Activated CD4-positive, alpha-beta T cell treated with anti-CD3 and anti-CD28 coated beads, Interleukin-10, Interleukin-2, amounts not matched to agents 100 ng/mL and 50 ng/mL, durations not matched to agents 16 hours and 8 hours (primary cell): ENCODE results near the gene IL13.
A peak's percentile ranks its signal among the peaks of the same experiment; 100 is the strongest.

Experiments used
- DNase-seq: peaks from one replicate; pipeline ENCODE4 v3.0.0-alpha.2; 2020

Gene IL13

DNA sequence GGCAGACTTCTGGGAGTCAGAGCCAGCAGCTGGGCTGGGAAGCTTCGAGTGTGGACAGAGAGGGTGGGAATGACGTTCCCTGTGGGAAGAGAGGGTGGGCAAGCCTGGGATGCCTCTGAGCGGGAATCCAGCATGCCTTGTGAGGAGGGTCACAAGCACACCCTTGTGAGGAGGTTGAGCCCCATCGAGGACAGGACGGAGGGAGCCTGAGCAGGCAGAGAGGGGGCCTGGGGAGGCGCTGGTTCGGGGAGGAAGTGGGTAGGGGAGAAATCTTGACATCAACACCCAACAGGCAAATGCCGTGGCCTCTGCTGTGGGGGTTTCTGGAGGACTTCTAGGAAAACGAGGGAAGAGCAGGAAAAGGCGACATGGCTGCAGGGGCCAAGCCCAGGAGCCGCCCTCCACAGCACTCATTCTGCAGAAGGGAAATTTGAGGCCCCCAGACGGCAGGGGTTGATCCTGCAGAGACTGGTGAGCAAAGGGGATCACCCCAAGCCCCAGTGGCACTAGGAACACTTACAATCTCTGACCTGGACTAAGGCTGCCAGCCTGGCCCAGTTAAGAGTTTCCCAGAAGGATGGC lies 1.1 kb upstream of the IL13 start:
- DNase-seq = no peak

DNA sequence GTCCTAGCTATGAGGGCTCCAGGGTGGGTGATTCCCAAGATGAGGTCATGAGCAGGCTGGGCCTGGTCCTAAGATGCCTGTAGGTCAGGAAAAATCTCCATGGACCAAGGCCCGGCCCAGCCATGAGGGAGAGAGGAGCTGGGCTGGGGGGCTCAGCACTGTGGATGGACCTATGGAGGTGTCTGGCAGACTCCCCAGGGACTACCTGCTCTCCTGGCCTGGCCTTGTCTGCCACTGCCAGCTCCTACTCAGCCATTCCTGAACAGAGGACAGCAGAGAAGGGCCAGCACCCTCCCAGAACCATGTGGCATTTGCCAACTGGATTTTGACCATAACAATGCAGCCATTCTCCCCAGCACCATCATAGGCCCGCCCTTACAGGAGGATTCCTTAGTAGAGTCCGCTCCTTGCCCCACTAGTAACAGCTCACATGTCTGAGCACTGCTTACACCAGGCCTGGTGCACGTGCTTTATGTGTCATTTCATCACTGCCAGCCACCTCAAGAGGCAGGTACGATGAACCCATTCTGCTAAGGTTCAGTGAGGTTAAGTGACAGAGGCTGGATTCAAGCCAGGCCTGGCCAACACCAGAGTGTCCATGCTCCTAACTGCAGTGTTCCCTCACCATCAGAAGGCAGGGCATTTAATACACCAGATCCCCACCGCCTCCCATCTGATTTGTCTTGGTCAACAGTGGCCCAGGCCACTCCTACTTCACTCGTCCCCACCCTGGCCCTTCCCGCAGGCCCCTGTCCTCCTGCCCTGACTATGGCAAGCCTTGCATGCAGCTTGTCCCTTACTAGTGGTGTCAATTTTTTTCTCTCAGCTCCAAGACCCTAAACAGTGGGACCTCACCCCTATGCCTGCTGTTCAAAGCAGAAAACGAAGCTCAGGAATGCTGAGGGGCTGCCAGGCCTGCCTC lies 669 bp downstream of the IL13 start:
- DNase-seq = peak; percentile 29

DNA sequence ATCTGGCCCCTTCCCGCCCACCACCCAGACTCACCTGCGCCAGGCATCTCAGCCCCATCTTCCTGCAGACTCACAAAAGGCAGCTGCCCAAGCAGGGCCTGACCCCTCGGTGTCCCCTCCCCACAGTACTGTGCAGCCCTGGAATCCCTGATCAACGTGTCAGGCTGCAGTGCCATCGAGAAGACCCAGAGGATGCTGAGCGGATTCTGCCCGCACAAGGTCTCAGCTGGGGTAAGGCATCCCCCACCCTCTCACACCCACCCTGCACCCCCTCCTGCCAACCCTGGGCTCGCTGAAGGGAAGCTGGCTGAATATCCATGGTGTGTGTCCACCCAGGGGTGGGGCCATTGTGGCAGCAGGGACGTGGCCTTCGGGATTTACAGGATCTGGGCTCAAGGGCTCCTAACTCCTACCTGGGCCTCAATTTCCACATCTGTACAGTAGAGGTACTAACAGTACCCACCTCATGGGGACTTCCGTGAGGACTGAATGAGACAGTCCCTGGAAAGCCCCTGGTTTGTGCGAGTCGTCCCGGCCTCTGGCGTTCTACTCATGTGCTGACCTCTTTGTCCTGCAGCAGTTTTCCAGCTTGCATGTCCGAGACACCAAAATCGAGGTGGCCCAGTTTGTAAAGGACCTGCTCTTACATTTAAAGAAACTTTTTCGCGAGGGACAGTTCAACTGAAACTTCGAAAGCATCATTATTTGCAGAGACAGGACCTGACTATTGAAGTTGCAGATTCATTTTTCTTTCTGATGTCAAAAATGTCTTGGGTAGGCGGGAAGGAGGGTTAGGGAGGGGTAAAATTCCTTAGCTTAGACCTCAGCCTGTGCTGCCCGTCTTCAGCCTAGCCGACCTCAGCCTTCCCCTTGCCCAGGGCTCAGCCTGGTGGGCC lies 1.9 kb downstream of the IL13 start:
- DNase-seq = no peak

DNA sequence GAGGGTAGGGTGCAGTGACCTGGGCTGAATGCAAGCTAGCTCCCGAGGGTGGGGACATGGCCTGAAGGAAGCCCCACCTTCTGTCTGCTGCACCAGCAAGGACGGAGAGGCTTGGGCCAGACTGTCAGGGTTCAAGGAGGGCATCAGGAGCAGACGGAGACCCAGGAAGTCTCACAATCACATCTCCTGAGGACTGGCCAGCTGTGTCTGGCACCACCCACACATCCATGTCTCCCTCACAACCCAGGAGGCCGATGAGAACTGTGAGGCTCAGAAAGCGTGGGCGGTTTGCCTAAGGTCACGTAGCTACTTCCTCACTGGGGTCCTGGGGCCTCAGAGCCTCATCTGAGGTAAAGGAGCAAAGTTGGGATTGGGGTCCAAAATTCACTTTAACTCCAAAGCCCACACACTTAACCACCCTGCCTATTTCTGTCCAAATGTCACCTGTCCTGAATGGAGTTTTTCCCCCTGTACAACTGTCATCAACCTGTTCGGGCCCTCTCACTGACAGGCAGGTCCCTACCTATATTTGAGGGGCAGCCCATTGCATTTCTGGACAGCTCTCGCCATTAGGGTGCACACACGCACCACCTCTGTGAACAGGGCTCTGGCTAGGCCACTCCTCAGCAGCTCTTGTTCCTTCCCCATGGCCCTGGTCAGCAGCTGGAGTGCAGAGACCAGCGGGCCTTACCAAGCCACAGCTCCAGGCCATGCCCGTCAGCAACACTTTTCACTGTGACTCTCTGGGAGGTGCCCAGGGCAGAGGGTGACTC lies 3.4 kb downstream of the IL13 start:
- peak; percentile 25 for DNase-seq

DNA sequence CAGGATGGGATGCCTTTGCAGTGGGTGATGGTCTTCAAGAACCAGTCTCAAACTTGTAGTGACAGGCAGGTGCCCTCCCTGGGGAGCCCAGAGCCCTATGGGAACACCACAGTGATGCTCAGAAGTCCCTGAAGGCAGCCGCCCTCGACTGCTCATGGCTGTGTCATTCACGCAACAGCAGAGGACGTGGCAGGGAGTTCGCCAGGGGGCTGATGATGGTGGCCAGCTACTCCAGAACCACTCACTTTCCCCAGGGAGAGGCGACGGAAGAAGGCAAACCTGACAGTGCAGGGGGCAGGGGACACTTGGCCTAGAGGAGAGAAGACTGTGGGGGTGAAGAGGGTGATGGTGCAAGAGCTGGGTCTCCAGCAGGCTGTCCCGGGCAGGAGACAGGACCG lies 4.0 kb downstream of the IL13 start:
- DNase-seq = no peak

DNA sequence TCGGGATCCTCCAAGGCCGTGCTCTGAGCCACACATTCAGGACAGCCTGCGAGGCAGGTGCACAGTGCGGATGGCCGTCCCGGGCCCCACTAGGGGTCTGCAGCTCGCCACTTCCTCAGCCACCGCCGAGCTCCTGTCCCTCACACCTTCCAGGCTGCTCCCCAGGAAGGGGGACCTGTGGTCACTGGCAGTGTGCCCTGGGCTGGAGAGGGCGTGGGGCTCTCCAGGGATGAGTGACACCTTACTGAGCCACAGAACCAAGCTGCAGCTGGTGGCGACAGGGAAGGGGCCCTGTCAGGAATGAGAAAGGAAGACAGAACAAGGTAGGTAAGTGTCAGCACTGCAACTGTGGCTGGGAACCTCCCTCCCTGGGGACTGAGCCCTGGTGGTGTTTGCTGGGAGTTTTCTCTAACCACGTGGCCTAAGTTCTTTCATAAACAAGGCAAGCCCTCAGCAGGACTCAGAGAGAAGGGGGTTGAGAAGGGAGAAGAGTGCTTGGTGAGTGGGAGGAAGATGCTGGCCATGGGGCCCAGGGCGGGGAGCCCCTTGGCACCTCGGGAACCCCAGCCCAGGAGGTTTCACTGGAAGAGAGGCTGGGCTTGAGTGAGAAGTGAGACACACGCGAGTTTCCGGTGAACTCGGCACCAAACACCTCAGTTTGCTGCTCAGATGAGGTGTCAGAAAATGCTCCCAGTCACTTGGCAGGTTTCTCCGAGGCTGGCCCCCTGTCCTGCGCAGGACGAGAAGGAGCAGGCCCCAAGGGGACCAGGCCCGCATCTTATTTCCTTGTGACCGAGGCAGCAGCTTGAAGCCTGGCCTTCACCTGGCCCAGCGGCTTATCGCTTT lies 5.2 kb downstream of the IL13 start:
- DNase-seq = peak; percentile 83

DNA sequence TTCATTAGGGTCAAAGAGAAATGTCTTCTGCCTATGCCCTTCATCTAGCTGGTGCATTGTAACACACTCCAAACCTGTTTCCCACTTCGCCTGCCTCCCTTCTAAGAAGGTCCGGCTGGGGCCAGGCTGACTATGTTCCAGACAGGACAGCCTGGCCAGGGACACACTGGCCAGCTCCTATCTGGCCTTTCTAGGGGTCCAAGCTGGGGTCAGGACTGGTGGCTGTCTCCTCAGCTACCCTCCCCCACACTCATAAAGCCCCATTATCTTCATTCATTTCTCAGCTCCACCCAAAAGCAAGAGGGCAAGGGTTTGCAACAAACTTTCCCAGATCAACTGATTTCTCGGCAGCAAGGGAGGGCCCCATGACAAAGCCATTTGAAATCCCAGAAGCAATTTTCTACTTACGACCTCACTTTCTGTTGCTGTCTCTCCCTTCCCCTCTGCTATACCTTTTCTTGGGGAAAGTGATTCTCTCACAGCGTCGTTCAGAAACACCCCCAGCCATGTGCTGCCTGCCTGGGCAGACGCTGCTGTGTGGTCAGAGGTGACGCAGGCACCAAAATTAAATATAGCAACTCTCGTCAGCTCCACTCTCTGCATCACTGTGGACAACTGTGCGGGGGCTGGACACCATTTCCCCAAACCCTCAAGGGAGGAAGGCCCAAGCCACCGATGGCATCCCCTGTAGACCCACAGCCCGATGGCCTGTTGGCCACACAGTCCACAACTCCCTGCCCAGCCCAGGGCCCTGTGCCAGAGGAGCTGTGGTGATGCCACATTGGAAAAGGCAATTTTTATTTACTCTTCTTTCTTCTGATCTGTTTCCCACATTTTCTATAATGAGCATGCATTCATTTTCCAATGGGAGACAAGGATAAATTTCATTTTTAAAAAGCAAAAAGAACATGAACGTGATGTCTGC lies 6.1 kb downstream of the IL13 start:
- peak; percentile 65 for DNase-seq

DNA sequence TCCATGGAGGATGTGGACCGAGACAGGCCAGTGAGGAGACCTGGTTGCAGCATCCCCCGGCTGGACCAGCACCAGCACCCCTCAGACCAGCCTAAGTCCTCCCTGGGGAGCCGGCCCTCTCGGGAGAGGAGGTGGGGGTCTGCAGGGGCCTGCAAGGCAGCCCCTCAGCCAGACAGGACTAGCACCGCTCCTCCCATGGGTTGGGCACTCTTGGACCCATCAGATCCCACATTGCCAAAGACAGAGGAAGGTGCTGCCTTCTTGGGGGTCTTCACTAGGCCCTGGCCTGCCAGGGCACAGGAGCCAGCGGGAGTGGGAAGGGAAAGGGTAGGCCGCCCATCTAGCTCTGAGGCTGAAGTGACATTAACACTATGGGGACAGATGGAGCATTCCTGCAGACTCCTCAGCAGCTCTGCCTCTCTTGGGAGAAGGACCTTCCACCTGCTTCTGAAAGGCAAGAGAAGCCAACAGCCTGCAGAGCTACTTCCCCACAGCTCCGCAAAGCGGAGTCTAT lies 6.8 kb downstream of the IL13 start:
- DNase-seq = no peak

DNA sequence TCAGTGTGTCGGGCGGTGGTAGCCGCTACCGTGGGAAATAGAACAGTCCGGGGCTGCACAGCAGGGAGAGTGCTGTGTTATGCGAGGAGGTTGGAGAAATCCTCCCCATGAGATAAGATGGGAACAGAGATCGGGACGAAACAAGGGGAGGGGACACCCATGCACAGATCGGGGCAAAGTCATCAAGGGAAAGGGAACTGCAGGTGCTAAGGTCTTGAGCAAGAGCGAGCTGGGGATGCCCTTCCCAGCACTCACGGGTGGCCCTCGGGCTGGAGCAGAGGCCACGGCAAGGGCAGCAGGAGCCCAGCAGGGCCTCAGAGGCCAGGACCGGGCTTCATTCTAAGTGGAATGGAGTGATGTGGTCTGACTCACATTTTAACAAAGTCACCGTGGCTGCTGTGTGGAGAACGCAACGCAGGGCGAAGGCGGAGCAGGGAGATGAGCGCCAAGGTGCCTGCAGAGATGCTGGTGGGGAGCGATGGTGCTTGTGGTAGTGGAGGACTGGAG lies 7.7 kb downstream of the IL13 start:
- DNase-seq = no peak

DNA sequence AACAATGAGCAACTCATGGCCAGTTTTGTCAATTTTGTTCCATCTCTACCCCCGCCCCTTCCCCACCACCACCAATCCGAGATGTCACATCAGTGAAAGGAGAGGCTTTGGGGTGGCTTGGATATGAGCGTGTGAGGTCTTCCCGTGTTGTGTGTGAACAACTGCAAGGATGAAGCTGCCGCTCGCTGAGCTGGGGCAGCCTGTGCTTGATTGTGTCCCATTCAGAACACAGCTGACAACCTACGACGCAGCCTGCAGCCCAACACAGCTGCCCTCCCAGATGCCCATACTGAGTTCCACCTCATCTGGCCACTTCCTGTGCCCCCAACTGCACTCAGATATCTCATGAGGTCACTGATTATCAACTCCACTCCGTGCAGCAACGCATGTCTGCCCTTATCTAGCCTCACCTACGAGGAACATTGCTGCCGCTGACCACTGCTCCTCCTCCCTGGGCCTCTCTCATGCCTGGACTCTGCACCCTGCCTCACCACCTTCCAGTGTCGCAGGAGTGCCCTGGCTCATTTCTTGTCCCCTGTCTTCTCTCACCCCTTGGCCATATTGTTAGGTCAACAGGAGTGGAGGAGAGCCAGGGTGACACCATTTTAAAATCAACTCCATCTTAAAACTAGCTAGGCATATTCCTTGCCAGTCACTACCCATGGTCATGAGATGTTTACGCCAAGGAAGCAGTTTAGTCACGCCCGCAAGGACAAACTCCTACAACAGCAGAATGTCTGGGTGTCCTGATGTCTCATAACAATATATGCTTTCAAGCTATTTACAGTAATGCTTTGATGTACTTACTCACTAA lies 8.5 kb downstream of the IL13 start:
- DNase-seq = no peak

DNA sequence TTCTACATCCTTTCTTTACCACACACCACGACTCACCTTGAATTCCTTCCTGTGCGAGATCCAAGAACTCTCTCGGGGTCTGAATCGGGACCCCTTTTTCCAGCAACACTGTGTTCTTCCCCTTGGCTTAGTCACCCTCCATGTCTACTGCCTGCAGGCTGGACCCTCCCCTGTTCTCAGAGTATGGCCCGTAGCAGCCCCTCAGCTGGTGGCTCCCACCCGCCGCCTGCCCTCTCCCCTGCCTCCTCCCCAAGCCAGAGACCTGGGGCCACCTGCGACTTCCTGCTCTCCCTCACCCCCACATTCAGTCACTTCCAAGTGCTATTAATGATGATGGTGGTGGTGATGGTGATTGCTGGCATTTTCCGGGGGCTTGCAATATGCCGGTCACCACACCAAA lies 9.3 kb downstream of the IL13 start:
- DNase-seq = no peak

DNA sequence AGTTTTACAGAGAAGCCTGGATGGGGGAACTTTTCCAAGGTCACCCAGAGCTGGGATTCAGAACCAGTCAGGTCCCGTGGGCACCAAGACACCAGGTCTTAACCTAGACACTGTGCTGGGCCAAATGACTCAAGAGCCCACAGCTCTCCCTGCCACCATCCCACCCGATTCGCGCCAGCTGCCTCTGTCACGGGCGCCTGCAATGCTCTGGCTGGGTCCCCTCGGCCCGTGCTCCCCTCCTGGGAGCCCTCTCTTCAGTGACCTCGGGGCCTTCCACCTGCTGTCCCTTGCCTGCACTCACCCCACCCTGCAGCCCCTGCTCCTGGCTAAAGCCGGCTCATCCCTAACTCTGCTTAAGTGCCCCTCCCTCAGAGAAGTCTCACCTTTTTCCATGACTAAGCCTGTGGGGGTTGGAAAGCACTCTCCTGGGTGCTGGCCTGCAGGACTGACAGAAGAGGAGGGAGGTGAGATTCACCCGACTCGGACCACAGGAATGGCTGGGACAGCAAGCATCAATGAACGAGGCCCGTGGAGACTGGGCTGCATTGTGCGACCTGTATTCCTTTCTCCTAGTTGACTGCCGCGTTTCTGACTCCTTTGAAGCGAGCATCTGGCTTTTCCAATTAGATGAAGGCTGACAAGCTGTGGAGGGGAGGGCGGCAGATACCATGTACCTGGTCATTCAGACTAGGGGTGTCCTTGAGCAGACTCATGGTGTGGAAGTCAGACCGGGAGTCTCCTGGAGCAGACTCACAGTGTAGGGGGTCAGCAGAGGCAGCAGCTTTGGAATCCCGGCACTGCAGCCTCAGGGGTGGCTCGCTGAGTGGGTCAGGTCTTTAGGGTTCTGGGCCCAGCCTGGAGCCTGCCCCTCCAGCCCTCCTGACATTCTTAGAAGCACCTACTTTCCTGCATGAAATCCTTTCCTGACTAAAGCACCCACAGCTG lies 10.1 kb downstream of the IL13 start:
- no peak for DNase-seq

DNA sequence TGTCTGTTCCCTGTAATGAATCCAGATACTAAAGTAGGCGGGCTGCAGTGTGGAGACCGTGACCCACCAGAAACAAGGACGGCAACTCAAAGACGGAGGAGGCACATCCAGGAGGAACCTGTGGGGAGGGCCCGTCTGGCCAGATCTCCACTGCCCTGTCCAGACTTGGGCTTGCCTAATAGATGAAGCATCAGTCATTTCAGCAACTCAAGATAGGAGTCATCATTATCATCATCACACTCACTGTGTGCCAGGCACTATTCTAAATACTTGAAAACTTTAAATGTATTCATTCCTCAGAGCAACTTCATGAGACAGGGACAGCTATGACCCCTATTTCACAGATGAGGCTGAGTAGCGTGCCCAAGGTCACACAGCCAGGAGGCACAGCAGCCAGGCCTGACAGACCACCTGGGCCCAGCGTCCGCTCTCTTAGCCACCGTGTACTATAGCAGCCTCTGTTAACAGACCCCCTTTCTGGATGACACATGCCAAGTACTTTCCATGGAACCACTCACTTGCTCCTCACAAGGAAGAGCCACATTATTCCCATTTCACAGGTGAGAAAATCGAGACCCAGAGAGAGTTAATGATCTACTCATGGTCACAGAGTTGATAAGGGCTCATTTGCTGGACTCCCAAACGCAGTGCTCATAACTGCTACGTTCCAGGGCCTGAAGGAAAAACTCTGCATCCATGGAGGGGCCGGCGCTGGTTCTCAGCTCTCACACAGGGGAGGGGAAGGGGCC lies 10.9 kb downstream of the IL13 start:
- DNase-seq = no peak

DNA sequence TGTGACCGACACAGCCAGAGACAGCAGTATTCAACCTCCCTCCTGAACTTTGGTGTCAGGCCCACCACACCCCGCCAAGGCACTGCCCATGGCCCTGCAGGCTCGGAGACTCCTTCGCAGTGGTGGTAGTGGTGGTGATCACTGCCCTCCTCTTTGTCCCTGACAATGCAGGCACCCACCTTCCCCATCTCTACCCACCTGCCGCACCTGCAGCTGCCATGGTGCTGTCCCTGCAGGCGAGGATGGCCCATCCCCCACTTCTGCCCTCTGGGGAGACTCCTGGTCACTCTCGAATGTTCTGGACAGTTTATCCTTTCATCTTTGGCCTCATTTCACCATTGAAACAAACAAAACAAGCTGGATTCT lies 11.5 kb downstream of the IL13 start:
- no peak for DNase-seq

DNA sequence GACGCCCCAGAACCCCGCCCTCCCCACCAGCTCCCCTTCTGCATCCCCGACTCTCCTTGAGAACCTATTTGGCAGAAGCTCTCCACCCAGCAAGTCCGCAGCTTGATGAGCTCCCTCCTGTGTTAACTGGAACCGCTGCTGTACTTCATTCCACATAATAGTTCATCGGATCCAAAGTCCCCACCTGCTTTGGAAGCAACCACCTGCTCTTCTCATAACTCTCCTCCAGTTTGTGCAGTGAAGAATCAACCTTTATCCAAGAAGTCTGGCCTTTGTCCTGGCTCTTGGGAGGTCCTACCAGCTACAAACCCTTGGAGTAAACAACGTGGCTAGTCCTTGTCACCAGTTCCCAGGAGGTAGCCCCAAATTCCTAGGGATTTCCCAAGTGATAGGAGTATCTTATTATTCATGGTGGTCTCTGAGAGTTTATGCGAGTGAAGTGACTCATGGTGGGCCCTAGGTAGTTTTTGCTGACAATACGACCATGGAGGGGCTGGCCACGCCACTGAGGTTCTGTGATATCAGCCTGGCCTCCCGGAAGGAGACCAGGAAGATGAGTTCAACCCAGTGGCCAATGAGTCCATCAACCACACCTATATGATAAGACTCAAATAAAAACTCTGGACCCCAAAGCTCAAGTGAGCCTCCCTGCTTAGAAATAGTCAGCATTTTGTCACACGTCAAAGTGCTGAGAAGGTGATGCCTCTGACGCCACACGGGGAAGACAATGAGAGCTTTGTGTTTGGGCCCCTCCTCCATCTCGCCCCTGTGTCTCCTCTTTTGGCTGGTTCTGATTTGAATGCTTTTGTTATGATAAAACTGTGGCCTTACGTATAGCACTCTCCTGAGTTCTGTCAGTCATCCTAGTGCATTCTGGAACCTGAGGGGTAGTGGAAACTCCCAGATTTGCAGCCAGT lies 12.3 kb downstream of the IL13 start:
- DNase-seq = no peak

DNA sequence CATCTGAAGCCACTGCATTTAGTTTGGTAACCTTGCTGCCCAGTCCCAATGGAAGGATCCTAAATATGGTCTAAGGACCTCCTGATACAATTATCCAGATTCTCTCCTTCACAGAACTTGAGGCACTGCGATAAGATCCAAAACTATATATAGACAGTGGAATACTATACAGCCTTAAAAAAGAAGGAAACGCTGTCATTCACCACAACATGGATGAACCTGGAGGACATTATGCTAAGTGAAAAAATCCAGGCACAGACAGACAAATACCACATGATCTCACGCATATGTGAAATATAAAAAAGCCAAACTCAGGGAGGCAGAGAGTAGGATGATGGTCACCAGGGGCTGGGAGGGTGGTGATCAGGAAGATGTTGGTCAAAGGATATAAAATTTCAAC lies 13.0 kb downstream of the IL13 start:
- no peak for DNase-seq
